Measurements from ENCODE around the gene MRAP.

MRAP gene

GRCh38 chr21:32334980-32335531, 36.4 kb downstream of the MRAP start:
- Histone ChIP-seq H3K4me3 (ENCODE audit: low read length in 2 of 2) (no peak overlapping the region), H3K36me3 (ENCODE audit: control insufficient read depth in 2 of 2, insufficient read depth in 2 of 2, low read length in 2 of 2) (peaks cover 35 to 40% of the 10 kb centered on the region in 2 donors), H3K27ac (ENCODE audit: low read length) (no peak overlapping the region), H3K9ac (ENCODE audit: low read length in 2 of 2) (no peak overlapping the region), H3K9me3 (ENCODE audit: control insufficient read depth in 2 of 2, low read length in 2 of 2) (no peaks in the 10 kb centered on the region), H3K27me3 (ENCODE audit: control insufficient read depth in 1 of 2, insufficient read depth in 2 of 2, low read length in 2 of 2) (no peaks in the 10 kb centered on the region), H3K4me1 (ENCODE audit: control insufficient read depth, insufficient read depth, low read length) (peaks cover 2% of the 10 kb centered on the region)

GRCh38 chr21:32335601-32336575, 37.2 kb downstream of the MRAP start:
- Histone ChIP-seq H3K27me3 (ENCODE audit: control insufficient read depth in 1 of 2, insufficient read depth in 2 of 2, low read length in 2 of 2) (no peaks in the 10 kb centered on the region), H3K27ac (ENCODE audit: low read length) (no peak overlapping the region), H3K36me3 (ENCODE audit: control insufficient read depth in 2 of 2, insufficient read depth in 2 of 2, low read length in 2 of 2) (peaks cover 41 to 43% of the 10 kb centered on the region in 2 donors), H3K4me3 (ENCODE audit: low read length in 2 of 2) (no peak overlapping the region), H3K9ac (ENCODE audit: low read length in 2 of 2) (no peak overlapping the region), H3K4me1 (ENCODE audit: control insufficient read depth, insufficient read depth, low read length) (peaks cover 2% of the 10 kb centered on the region), H3K9me3 (ENCODE audit: control insufficient read depth in 2 of 2, low read length in 2 of 2) (no peaks in the 10 kb centered on the region)

GRCh38 chr21:32336711-32337110, 38.1 kb downstream of the MRAP start:
- Histone ChIP-seq H3K27ac (ENCODE audit: low read length) (no peak overlapping the region), H3K9ac (ENCODE audit: low read length in 2 of 2) (no peak overlapping the region)

DNA sequence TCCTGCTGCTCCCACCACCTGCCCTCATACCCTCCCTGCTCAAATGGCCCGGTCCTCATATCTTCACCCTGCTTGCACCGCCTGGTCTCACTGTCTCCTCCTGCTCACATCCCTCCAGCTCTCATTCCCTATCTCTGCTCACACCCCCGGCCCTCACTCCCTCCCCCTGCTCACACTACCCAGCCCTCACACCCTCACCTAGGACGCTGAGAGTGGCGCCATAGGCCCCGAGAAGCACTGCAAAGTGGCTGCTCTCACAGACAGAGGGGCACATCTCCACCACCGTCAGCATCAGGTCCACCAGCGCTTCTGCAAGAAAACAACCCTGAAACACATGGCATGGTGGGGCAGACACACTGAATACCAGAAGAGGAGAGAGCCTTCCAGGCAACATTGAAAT, 38.6 kb downstream of the MRAP start:
- H3K4me1 ChIP-seq (ENCODE audit: control insufficient read depth, insufficient read depth, low read length): peaks cover 2% of the 10 kb centered on the region
- H3K9ac ChIP-seq (ENCODE audit: low read length in 2 of 2): no peak overlapping the region
- H3K27ac ChIP-seq (ENCODE audit: low read length): no peak overlapping the region
- H3K36me3 ChIP-seq (ENCODE audit: control insufficient read depth in 2 of 2, insufficient read depth in 2 of 2, low read length in 2 of 2): peaks cover 42 to 44% of the 10 kb centered on the region in 2 donors
- no peak overlapping the region for H3K4me3 ChIP-seq (ENCODE audit: low read length in 2 of 2)
- H3K9me3 ChIP-seq (ENCODE audit: control insufficient read depth in 2 of 2, low read length in 2 of 2): no peaks in the 10 kb centered on the region
- no peaks in the 10 kb centered on the region for H3K27me3 ChIP-seq (ENCODE audit: control insufficient read depth in 1 of 2, insufficient read depth in 2 of 2, low read length in 2 of 2)

More at GRCh38 chr21:32336711-32337110, 38.1 kb downstream of the MRAP start:
- H3K9me3 ChIP-seq (ENCODE audit: control insufficient read depth in 2 of 2, low read length in 2 of 2): no peaks in the 10 kb centered on the region
- H3K27me3 ChIP-seq (ENCODE audit: control insufficient read depth in 1 of 2, insufficient read depth in 2 of 2, low read length in 2 of 2): no peaks in the 10 kb centered on the region
- peaks cover 40 to 42% of the 10 kb centered on the region in 2 donors for H3K36me3 ChIP-seq (ENCODE audit: control insufficient read depth in 2 of 2, insufficient read depth in 2 of 2, low read length in 2 of 2)
- H3K4me3 ChIP-seq (ENCODE audit: low read length in 2 of 2): no peak overlapping the region
- peaks cover 2% of the 10 kb centered on the region for H3K4me1 ChIP-seq (ENCODE audit: control insufficient read depth, insufficient read depth, low read length)

GRCh38 chr21:32338209-32338921, 39.7 kb downstream of the MRAP start:
- H3K27me3 ChIP-seq (ENCODE audit: control insufficient read depth in 1 of 2, insufficient read depth in 2 of 2, low read length in 2 of 2): no peaks in the 10 kb centered on the region
- peaks cover 40 to 44% of the 10 kb centered on the region in 2 donors for H3K36me3 ChIP-seq (ENCODE audit: control insufficient read depth in 2 of 2, insufficient read depth in 2 of 2, low read length in 2 of 2)
- H3K9me3 ChIP-seq (ENCODE audit: control insufficient read depth in 2 of 2, low read length in 2 of 2): no peaks in the 10 kb centered on the region
- H3K4me3 ChIP-seq (ENCODE audit: low read length in 2 of 2): no peak overlapping the region
- no peak overlapping the region for H3K27ac ChIP-seq (ENCODE audit: low read length)
- no peak overlapping the region for H3K9ac ChIP-seq (ENCODE audit: low read length in 2 of 2)
- peaks cover 2% of the 10 kb centered on the region for H3K4me1 ChIP-seq (ENCODE audit: control insufficient read depth, insufficient read depth, low read length)

DNA sequence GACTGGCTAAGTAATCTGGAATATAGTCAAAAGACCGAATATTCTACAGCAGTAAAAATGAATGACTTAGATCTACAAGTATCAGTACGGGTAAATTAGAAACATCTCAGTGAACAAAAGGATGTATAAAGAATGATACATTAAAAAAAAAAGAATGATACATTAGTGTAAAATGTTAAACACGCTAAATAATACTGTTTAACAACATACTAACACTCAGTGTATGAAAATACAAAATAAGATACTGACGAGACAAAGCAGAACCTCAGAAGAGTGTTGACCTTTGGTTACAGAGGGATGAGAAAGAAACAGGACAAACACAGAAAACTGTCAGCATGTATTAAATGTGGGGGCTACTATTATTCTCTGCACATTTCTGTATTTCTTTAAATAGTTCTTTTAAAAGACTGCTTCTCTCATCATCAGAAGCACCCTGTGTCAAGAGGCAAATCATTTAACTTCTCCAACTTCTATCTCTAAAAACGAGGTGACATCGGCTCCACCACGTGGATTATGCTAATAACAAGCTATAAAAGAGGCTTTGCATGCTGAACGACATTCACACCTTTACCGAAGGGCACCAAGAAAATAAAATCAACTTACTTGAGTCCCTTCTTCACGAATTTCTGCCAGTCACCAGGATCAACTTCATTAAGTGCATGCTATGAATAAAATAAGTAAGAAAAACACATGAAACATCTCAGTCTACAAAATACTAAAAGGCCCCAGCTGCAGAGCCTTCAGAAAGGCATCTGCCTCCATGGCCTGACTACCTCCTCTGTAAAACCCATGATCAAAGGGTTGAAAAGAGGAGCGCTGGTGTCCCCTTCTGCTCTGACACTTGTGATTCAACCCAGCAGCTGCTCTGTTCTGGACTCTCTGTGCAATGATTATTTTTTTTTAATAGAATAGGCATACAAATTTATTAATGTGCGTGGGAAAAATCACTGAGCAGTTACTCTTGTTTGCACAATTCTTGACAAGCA, 42.5 kb downstream of the MRAP start:
- H3K27me3 ChIP-seq (ENCODE audit: control insufficient read depth in 1 of 2, insufficient read depth in 2 of 2, low read length in 2 of 2): no peaks in the 10 kb centered on the region
- peaks cover 0 to 3% of the 10 kb centered on the region in 2 donors for H3K9me3 ChIP-seq (ENCODE audit: control insufficient read depth in 2 of 2, low read length in 2 of 2)
- H3K27ac ChIP-seq (ENCODE audit: low read length): no peak overlapping the region
- H3K4me1 ChIP-seq (ENCODE audit: control insufficient read depth, insufficient read depth, low read length): peaks cover 2% of the 10 kb centered on the region
- H3K4me3 ChIP-seq (ENCODE audit: low read length in 2 of 2): no peak overlapping the region
- H3K9ac ChIP-seq (ENCODE audit: low read length in 2 of 2): no peak overlapping the region
- peaks cover 47 to 52% of the 10 kb centered on the region in 2 donors for H3K36me3 ChIP-seq (ENCODE audit: control insufficient read depth in 2 of 2, insufficient read depth in 2 of 2, low read length in 2 of 2)

- Histone ChIP-seq H3K36me3 (ENCODE audit: control insufficient read depth in 2 of 2, insufficient read depth in 2 of 2, low read length in 2 of 2) (peaks cover 67 to 70% of the 10 kb centered on the region in 2 donors), H3K9ac (ENCODE audit: low read length in 2 of 2) (no peak overlapping the region), H3K9me3 (ENCODE audit: control insufficient read depth in 2 of 2, low read length in 2 of 2) (peaks cover 0 to 3% of the 10 kb centered on the region in 2 donors)
Measured at GRCh38 chr21:32346951-32347350, 48.3 kb downstream of the MRAP start.

DNA sequence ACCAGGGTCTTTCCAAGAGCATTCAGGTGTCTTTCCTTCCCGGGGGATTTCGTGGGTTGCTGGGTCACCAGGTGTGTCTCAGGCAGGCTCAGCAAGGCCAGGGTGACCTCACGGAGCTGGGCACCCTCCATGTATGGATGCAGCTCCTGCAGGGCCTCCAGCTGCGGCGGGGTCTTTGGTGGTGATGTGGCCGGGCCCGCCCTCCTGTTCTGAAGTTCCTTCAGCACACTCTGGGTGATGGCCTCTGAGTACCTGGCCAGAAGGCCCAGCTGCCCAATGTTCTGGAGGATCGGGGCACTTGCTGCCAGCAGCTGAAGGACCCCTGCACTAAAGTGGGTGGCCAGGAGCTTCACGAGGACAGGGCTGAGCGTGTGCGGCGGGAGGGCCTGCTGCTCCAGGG, 48.7 kb downstream of the MRAP start:
- Histone ChIP-seq H3K9ac (ENCODE audit: low read length in 2 of 2) (no peak overlapping the region), H3K27ac (ENCODE audit: low read length) (no peak overlapping the region), H3K9me3 (ENCODE audit: control insufficient read depth in 2 of 2, low read length in 2 of 2) (peaks cover 0 to 3% of the 10 kb centered on the region in 2 donors), H3K4me3 (ENCODE audit: low read length in 2 of 2) (no peak overlapping the region), H3K36me3 (ENCODE audit: control insufficient read depth in 2 of 2, insufficient read depth in 2 of 2, low read length in 2 of 2) (peaks cover 67 to 71% of the 10 kb centered on the region in 2 donors), H3K4me1 (ENCODE audit: control insufficient read depth, insufficient read depth, low read length) (no peaks in the 10 kb centered on the region), H3K27me3 (ENCODE audit: control insufficient read depth in 1 of 2, insufficient read depth in 2 of 2, low read length in 2 of 2) (no peaks in the 10 kb centered on the region)

More at GRCh38 chr21:32346951-32347350, 48.3 kb downstream of the MRAP start:
- Histone ChIP-seq H3K4me1 (ENCODE audit: control insufficient read depth, insufficient read depth, low read length) (no peaks in the 10 kb centered on the region), H3K27me3 (ENCODE audit: control insufficient read depth in 1 of 2, insufficient read depth in 2 of 2, low read length in 2 of 2) (no peaks in the 10 kb centered on the region), H3K4me3 (ENCODE audit: low read length in 2 of 2) (no peak overlapping the region), H3K27ac (ENCODE audit: low read length) (no peak overlapping the region)

- Histone ChIP-seq H3K4me3 (ENCODE audit: low read length in 2 of 2) (no peak overlapping the region), H3K4me1 (ENCODE audit: control insufficient read depth, insufficient read depth, low read length) (no peaks in the 10 kb centered on the region), H3K27ac (ENCODE audit: low read length) (no peak overlapping the region), H3K36me3 (ENCODE audit: control insufficient read depth in 2 of 2, insufficient read depth in 2 of 2, low read length in 2 of 2) (peaks cover 70 to 75% of the 10 kb centered on the region in 2 donors), H3K27me3 (ENCODE audit: control insufficient read depth in 1 of 2, insufficient read depth in 2 of 2, low read length in 2 of 2) (no peaks in the 10 kb centered on the region), H3K9me3 (ENCODE audit: control insufficient read depth in 2 of 2, low read length in 2 of 2) (peaks cover 0 to 3% of the 10 kb centered on the region in 2 donors), H3K9ac (ENCODE audit: low read length in 2 of 2) (no peak overlapping the region)
Measured at GRCh38 chr21:32347977-32348376, 49.3 kb downstream of the MRAP start.

All from stomach smooth muscle (tissue), 2 donors.